Activated T-cell treated with anti-CD3 and anti-CD28 coated beads, Interleukin-2, amount 50 U/mL, for 48 hours (primary cell): ENCODE results near the gene CXCL6.

Experiments used
- DNase-seq, 2 experiments: peaks; one replicate each; pipeline ENCODE4 v3.0.0-alpha.2; 2020

CXCL6 gene

DNA sequence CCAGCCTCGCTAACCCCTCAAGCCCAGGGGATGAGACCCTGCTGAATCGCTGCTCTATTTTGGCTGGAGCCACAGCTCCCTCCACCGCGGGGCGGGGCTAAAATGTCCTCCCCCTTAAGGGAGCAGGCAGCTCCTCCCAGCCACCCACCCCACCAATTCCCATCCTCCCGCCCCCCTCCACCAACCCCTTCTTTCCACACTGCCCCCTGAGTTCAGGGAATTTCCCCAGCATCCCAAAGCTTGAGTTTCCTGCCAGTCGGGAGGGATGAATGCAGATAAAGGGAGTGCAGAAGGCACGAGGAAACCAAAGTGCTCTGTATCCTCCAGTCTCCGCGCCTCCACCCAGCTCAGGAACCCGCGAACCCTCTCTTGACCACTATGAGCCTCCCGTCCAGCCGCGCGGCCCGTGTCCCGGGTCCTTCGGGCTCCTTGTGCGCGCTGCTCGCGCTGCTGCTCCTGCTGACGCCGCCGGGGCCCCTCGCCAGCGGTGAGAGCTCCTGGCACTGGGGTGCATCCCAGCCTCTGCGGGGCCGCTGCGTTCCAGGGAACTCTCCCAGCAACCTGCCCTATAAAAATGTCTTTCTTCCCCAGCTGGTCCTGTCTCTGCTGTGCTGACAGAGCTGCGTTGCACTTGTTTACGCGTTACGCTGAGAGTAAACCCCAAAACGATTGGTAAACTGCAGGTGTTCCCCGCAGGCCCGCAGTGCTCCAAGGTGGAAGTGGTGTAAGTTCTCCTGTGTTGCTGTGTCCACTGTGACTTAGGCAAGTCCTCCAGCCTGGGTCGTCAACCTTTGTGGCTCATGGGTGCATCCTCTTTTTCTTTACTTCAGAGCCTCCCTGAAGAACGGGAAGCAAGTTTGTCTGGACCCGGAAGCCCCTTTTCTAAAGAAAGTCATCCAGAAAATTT, at the start of gene CXCL6:
Gene CXCL6 (plus strand): TSS at position 306 of the 907 bp plus-strand sequence. CDS start 73 bp downstream, at position 379.
- no peak for DNase-seq

DNA sequence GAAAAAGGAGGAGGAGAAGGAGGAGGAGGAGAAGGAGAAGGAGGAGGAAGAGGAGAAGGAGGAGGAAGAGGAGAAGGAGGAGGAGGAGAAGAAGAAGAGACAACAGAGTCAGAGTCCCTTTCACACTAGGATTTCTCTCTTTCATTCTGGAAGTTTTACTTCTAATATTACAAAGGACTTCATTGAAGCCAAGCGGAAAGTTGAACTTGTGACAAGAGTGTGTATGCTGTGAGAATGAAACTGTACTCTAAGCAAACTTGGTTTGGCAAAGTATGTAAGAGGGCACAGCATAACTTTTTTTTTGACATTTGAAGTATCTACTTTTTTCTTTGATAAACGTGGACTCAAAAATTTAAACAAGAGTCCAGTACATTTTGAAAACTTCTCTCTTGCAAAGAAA, 48.1 kb upstream of the CXCL6 start:
- no peak for DNase-seq

DNA sequence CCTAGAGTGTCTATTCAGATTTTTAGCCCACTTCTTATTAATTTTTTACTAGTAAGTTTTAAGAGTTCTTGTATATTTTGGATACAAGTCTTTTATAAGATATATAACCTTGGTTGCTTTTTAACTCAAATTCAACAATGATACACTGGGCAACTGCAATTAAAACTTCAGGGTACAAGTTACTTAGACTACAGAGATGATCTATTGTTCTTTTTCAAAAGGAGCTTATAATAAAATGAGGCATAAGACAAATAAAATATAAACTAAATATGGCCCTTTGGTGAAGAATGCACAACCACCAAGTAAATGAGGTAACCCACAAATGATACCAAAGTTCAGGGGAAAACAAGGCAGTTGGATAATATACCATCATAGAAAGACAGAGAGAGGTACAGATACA, 37.6 kb upstream of the CXCL6 start:
- DNase-seq, result no peak

GRCh38 chr4:73800206-73800605, 36.3 kb upstream of the CXCL6 start:
- DNase-seq, result no peak

DNA sequence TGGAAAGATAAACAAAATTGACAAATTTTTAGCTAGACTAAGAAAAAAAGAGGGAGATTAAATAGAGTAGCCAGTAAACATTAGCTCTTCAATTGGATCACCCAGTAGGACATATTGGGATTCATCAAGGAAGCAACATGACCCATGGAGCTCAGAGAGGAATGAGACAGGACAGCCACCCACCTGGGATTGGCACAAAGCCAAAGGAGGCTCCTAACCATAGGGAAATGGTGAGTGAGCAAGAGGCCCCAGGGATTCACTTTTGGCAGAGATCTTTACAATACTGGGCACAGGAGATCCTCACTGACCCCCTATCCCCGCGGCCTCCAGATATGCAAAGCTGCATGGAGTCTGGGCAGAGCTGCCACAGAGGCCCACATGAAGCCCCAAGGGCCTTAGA, 34.8 kb upstream of the CXCL6 start:
- no peak for DNase-seq

DNA sequence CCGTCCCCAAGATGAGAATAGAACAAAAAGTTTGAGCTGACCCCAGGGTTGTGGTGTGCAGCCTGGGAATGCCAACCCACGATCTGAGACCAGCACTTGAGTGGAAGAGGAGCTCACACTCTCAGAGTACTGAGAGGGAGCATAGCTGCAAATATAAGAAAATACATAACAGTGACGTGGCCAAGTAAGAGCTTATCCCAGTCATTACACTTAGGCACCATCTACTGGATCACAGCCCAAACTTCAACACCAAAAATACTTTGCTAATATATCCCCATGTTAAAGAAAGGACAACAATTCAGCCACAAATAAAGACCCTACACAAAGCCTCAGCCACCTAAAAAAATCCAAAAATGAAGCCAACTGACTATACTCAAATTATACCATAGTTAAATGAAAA, 33.3 kb upstream of the CXCL6 start:
- DNase-seq, result no peak

DNA sequence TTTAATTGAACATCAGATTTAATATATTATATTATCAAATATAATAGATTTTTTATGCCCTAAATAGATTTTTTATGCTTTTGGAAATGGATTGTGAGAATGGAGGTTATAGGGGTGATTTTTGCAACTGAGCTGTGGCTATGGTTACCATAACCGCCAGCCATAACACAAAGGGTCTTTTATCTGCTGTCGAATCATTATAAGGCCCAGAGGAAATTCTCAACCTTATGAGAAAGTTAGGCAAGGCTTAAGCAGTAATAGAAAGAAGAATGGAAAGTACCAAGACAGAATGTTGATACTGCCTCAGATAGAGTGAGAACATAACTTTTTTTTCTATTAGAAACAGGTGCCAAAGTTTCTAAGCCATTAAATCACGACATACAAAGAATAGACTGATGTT, 26.3 kb upstream of the CXCL6 start:
- no peak for DNase-seq

- DNase-seq, result no peak
Measured at GRCh38 chr4:73811841-73812240, 24.6 kb upstream of the CXCL6 start.

DNA sequence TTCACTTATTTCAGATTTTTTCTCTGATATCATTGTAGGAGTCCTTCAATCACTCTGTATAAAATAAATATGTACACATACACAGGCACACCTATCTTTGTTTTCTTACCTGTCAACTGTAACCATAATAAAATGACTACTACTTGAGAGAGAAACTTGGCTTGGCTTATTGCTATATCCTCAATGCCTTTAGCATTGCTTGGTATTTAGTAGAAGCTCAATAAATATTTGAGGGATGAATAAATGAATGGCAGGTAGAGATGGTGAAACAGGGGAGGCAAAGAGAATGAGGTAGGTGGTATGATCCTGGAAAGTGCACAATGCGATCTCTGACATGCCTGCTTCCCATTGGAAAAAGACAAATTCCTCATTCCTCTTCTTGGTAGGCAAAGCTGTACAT, 21.8 kb upstream of the CXCL6 start:
- DNase-seq, result no peak

GRCh38 chr4:73815145-73815544, 21.3 kb upstream of the CXCL6 start:
- DNase-seq, result no peak

- DNase-seq, result no peak
Measured at GRCh38 chr4:73816814-73817213, 19.7 kb upstream of the CXCL6 start.

- no peak for DNase-seq
Measured at GRCh38 chr4:73817341-73817740, 19.1 kb upstream of the CXCL6 start.

DNA sequence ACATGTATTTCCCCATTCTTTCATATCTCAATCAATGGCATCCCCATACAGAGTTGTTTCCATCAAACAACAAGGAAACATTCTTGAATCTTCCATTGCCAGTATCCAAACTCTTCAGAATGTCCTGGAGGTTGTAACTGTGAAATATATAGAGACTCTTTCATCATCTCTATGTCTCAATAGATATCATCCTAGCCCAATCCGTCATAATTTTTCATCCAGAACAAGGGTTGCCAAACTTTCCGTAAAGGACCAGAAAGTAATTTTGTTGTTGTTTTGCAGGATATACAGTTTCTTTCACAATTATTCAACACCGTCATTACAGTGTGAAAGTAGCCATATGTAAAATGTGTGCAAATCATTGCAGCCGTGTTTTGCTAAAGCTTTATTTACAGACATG, 15.2 kb upstream of the CXCL6 start:
- DNase-seq, result no peak

DNA sequence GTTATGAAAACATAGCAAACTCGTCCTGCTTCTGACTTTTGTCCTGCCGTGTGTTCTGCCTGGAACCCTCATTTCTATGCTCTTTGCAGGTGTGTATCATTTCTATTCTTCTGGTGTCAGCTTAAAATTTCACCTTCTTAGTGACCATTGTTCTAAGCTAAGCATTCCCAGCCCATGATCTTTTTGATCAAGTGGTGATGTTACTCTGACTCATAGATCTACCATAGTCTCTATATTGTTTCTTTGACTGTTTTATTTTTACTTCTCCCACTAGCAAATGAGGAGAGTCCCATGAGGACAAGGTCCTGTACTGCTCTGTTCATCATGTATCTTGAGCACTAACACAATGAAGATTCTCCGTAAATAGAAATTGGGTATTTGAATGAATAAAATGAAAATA, 14.1 kb upstream of the CXCL6 start:
- no peak for DNase-seq

GRCh38 chr4:73822812-73823504, 13.5 kb upstream of the CXCL6 start:
- DNase-seq, result no peak

GRCh38 chr4:73823760-73824159, 12.7 kb upstream of the CXCL6 start:
- no peak for DNase-seq

GRCh38 chr4:73828956-73829355, 7.5 kb upstream of the CXCL6 start:
- DNase-seq, result no peak

- DNase-seq, result no peak
Measured at GRCh38 chr4:73831569-73831968, 4.9 kb upstream of the CXCL6 start.

GRCh38 chr4:73832651-73833237, 3.7 kb upstream of the CXCL6 start:
- no peak for DNase-seq

DNA sequence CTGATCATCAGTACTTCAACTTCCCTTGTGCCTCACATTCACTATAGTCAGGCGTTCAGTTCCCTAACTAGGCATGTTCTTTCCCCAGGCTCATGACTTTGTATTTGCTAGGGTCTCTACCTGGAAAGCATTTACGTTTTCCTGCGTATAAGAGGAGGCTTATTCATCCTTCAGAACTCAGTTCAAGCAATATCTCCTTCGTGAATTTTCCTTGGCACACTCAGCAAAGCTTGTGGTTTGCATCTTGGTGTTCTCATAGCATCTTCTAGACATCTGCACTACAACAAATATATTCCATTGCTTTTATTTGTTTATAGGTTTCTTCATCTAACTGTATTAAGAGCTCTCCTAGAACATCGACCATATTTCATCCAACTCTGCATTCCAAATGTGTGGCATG, 2.6 kb downstream of the CXCL6 start:
- no peak for DNase-seq

DNA sequence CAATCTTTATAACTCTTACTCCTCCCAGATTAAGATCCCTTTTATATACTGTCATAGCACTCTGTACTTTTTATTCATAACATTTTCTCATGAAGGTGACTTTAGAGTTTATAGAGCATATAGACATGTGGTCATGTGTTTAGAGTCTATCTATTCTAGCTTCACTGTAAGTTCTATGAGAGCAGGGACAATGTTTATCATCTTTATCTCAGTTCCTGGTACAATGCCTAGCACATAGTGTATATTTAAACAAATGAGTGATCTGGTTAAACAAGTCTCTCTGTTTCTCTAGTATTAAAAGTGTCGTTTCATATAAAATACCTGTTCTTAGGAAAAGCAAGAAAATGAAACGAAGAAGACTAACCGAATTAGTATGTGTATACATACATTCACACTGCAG, 3.2 kb downstream of the CXCL6 start:
- no peak for DNase-seq

GRCh38 chr4:73841243-73841925, 4.9 kb downstream of the CXCL6 start:
- no peak for DNase-seq

DNA sequence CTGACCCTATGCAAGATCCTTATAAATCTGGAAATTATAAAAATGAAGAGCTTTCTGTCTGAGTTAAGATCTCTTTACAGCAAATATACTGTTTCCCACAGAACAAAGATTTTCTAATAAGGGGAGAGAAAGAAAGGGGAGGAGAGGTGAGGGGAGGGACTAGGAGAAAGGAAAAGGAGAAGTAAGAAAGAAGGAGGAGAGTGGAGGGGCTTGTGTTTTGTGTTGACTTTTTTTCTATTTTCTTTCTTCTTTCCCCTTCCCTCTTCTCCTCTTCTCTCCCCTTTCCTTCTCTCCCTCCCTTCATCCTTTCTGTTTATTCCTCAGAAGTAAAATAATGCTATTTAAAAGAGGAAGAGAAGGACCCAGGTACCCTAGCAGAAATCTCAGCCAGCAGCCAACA, 6.2 kb downstream of the CXCL6 start:
- no peak for DNase-seq
